CD4-positive, alpha-beta T cell treated with Interleukin-1 beta for 1 hour (primary cell): ENCODE measurements around the gene DUSP22.
A peak's percentile ranks its signal among the peaks of the same experiment; 100 is the strongest.

Source experiments
- DNase-seq, 2 donors: peaks; one replicate each; pipeline ENCODE4 v3.0.0-alpha.2; 2020 to 2022

DUSP22 gene

GRCh38 chr6:311679-312220, 19.5 kb downstream of the DUSP22 start:
- DNase-seq = no peak

GRCh38 chr6:313087-313486, 20.8 kb downstream of the DUSP22 start:
- peak in 1 of 2 donors; percentile 37 for DNase-seq

GRCh38 chr6:313917-314316, 21.6 kb downstream of the DUSP22 start:
- no peak for DNase-seq

GRCh38 chr6:314377-314776, 22.1 kb downstream of the DUSP22 start:
- DNase-seq = no peak

- DNase-seq = no peak
Measured at GRCh38 chr6:315226-315625, 22.9 kb downstream of the DUSP22 start.

- no peak for DNase-seq
Measured at GRCh38 chr6:315921-316752, 23.9 kb downstream of the DUSP22 start.

GRCh38 chr6:316753-317038, 24.4 kb downstream of the DUSP22 start:
- DNase-seq = no peak

GRCh38 chr6:317060-317447, 24.8 kb downstream of the DUSP22 start:
- no peak for DNase-seq

GRCh38 chr6:317448-318144, 25.3 kb downstream of the DUSP22 start:
- DNase-seq = no peak

GRCh38 chr6:318243-318890, 26.1 kb downstream of the DUSP22 start:
- no peak for DNase-seq

GRCh38 chr6:319177-320131, 27.2 kb downstream of the DUSP22 start:
- DNase-seq = no peak

GRCh38 chr6:320351-321157, 28.3 kb downstream of the DUSP22 start:
- no peak for DNase-seq

- DNase-seq = no peak
Measured at GRCh38 chr6:321158-321438, 28.8 kb downstream of the DUSP22 start.

- no peak for DNase-seq
Measured at GRCh38 chr6:321536-322258, 29.4 kb downstream of the DUSP22 start.

- DNase-seq = no peak
Measured at GRCh38 chr6:322259-322930, 30.1 kb downstream of the DUSP22 start.

GRCh38 chr6:322940-323729, 30.8 kb downstream of the DUSP22 start:
- DNase-seq = no peak

- DNase-seq = no peak
Measured at GRCh38 chr6:323730-324088, 31.4 kb downstream of the DUSP22 start.

GRCh38 chr6:324116-324728, 31.9 kb downstream of the DUSP22 start:
- no peak for DNase-seq

GRCh38 chr6:324729-325125, 32.4 kb downstream of the DUSP22 start:
- no peak for DNase-seq
